Erythroblast (primary cell): ENCODE results near the gene ANKRD44.

Source experiments
- GATA1 ChIP-seq: IDR thresholded peaks from 2 replicates; pipeline ENCODE4 v1.6.1; 2011; ENCODE audit warnings: low read depth, mild to moderate bottlenecking, control low read depth, low read length, moderate library complexity
- POLR2A ChIP-seq: IDR thresholded peaks from 2 replicates; pipeline ENCODE4 v1.6.1; 2011; ENCODE audit warnings: mild to moderate bottlenecking, low read length

DNA sequence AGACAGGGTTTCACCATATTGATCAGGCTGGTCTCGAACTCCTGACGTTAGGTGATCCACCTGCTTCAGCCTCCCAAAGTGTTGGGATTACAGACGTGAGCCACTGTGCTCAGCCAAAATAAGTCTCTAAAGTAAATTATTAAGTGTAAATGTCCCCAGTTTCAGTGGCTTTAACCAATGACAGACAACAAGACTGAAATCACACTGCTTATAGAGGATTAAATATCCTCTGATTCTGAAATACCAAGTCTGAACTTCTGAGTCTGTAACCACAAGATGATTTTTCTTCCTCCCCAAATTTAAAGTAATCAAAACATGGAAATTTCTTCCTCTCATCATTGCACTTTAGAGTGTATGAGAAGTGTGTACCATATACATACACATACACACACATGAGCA is 16.5 kb upstream of the ANKRD44 start:
- TF ChIP-seq POLR2A: no peak
- TF ChIP-seq GATA1: no peak
